ENCODE measurements around the gene RAD51AP1.

- TF ChIP-seq POLR2A (IDR thresholded peaks at IDR 0.05; ENCODE audit: low read depth, low read length) (no peak), POLR2AphosphoS5 (IDR thresholded peaks at IDR 0.05; ENCODE audit: low read depth, low read length) (no peak), SPI1 (IDR thresholded peaks at IDR 0.05; ENCODE audit: low read depth, low read length) (no peak), TAF1 (IDR thresholded peaks at IDR 0.05; ENCODE audit: low read depth, low read length) (no peak)
These were observed 32.3 kb upstream of the RAD51AP1 start for GRCh38 chr12:4506430-4506829.
